ENCODE measurements around the gene CFAP46. TPM values are rescaled to one million over a fixed set of nuclear protein-coding genes. Genes with fewer than 3 reads are reported as not detected.

Gene CFAP46
- total and polyA plus RNA-seq, 2 of the 4 experiments (the other 2 are of a cell fraction), result 1.3 to 1.8 TPM

DNA sequence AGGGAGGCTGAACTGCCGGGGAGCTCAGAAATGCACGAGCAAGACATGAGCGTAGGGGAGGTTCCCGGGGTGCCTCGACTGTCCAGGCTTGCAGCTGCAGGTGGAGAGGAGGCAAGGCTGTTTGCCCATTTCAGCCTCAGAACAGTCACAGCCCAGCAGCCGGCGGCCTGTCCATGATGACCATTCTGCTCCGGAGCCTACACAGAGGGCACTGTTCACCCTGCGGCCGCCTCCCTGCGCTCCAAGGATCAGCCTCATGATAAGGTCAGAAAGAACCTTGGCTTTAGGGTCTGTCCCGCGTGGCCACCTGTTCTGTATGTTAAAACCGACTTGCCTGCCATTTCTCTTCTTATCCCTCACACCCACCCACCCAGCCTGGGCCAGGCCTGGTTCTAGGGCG lies 21.9 kb upstream of the CFAP46 start:
- Histone ChIP-seq H2BK20ac (ENCODE audit: low read depth, low read length) (no peak overlapping the region), H2BK5ac (ENCODE audit: low read depth, low read length, poor library complexity, severe bottlenecking) (no peak overlapping the region), H3K9me1 (ENCODE audit: insufficient read depth, low read length) (no peaks in the 10 kb centered on the region; the same call in 1 of the 2 replicates), H2BK15ac (ENCODE audit: low read depth, low read length) (no peak overlapping the region), H2AK9ac (replicated peaks; ENCODE audit: low read depth, low read length, poor library complexity) (no peak overlapping the region), H3K23ac (ENCODE audit: low read depth, low read length) (no peak overlapping the region), H3K4me3 (ENCODE audit: insufficient read depth, low read depth, low read length) (no peak overlapping the region), H3K9ac (ENCODE audit: low read depth, low read length) (no peak overlapping the region), H3K4me2 (ENCODE audit: low read depth, low read length) (no peak overlapping the region), H3K27ac (ENCODE audit: insufficient read depth, low read length) (no peak overlapping the region), H3K4me1 (ENCODE audit: control insufficient read depth, insufficient read depth, low read length) (peaks cover 1% of the 10 kb centered on the region; the same call in 1 of the 2 replicates), H4K20me1 (ENCODE audit: insufficient read depth, low read length) (no peaks in the 10 kb centered on the region), H3K18ac (ENCODE audit: low read depth, low read length) (no peak overlapping the region), H4K91ac (ENCODE audit: insufficient read depth, low read depth, low read length) (no peak overlapping the region), H3K14ac (replicated peaks; ENCODE audit: low read depth, low read length) (no peak overlapping the region), H4K8ac (ENCODE audit: low read depth in 2 of 2, low read length in 2 of 2) (no peak overlapping the region), H3K36me3 (ENCODE audit: control insufficient read depth, insufficient read depth, low read length) (no peaks in the 10 kb centered on the region), H3K27me3 (ENCODE audit: control insufficient read depth, insufficient read depth, low read length) (peaks cover 35% of the 10 kb centered on the region), H3K9me3 (ENCODE audit: control insufficient read depth, insufficient read depth, low read length) (peaks cover 1% of the 10 kb centered on the region; the same call in 1 of the 2 replicates), H4K5ac (ENCODE audit: low read depth, low read length) (no peak overlapping the region), H3K56ac (ENCODE audit: extremely low read depth, insufficient read depth, low read length) (no peak overlapping the region), H2AK5ac (ENCODE audit: low read depth, low read length) (no peak overlapping the region), H2AFZ (replicated peaks; ENCODE audit: low read length, poor library complexity) (peak overlapping the region; percentile 21), H3K4ac (ENCODE audit: low read depth, low read length) (no peak overlapping the region), H2BK120ac (ENCODE audit: low read depth, low read length) (no peak overlapping the region), H3K79me1 (ENCODE audit: low read depth in 1 of 2, low read length in 2 of 2) (no peaks in the 10 kb centered on the region)
- WGBS, 2 experiments (ENCODE audit: extremely low coverage in 2 of 2, insufficient read length in 1 of 2), result 86% methylated on average over 4 of the region's 15 CpGs; no CpG with 5 or more reads in 1 of the 2 experiments
- ATAC-seq (ENCODE audit: low read depth), result no peak
- intact Hi-C loops (cut with micrococcal nuclease) (no loop called here), dilution Hi-C loops (cut with HindIII; ENCODE audit: low sequenced_read_pairs, unreplicated experiment) (no loop called here), in situ Hi-C loops (cut with MboI; ENCODE audit: low sequenced_read_pairs) (no loop called here)
- TF ChIP-seq, protein P1, sequence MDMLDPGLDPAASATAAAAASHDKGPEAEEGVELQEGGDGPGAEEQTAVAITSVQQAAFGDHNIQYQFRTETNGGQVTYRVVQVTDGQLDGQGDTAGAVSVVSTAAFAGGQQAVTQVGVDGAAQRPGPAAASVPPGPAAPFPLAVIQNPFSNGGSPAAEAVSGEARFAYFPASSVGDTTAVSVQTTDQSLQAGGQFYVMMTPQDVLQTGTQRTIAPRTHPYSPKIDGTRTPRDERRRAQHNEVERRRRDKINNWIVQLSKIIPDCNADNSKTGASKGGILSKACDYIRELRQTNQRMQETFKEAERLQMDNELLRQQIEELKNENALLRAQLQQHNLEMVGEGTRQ (IDR thresholded peaks at IDR 0.05; ENCODE audit: low read depth, low read length), result no peak
- no peak for TF ChIP-seq RFX5 (IDR thresholded peaks at IDR 0.05; ENCODE audit: low read depth, low read length)
- TF ChIP-seq POLR2A (IDR thresholded peaks at IDR 0.05; ENCODE audit: low read depth, low read length), result no peak
- no peak for TF ChIP-seq CEBPB (IDR thresholded peaks at IDR 0.05; ENCODE audit: low read depth, low read length)
- TF ChIP-seq MXI1 (IDR thresholded peaks at IDR 0.05; ENCODE audit: borderline replicate concordance, low read depth, low read length), result no peak
- no peak for TF ChIP-seq FOS (IDR thresholded peaks at IDR 0.05; ENCODE audit: low read depth, low read length)
- no peak for TF ChIP-seq RAD21 (IDR thresholded peaks at IDR 0.05; ENCODE audit: low read length)
- no peak for TF ChIP-seq RCOR1 (IDR thresholded peaks at IDR 0.05; ENCODE audit: insufficient replicate concordance, low read length)
- no peak for TF ChIP-seq SMC3 (IDR thresholded peaks at IDR 0.05; ENCODE audit: low read depth, low read length)
- no peak for TF ChIP-seq CHD1 (IDR thresholded peaks at IDR 0.05; ENCODE audit: low read depth, low read length)
- no peak for TF ChIP-seq MAZ (IDR thresholded peaks at IDR 0.05; ENCODE audit: borderline replicate concordance, low read depth, low read length)
- CTCF ChIA-PET, result no interaction called here
- no TSS peak for BruUV-seq (replicated peaks)
- no peak for DNase-seq
- POLR2A ChIA-PET (ENCODE audit: unreplicated experiment), result no interaction called here
